ENCODE measurements around the gene PARVA.

PARVA gene

GRCh38 chr11:12377106-12377823, at the start of gene PARVA:
Gene PARVA, plus strand, starts transcription at chr11:12377571. Its CDS starts 77 bp downstream, at chr11:12377648.
- H3K4me1 ChIP-seq (ENCODE audit: control insufficient read depth in 5 of 5, insufficient read depth in 5 of 5, low read length in 5 of 5) = peaks cover 8 to 38% (median 30%) of the 10 kb centered on the region in 5 donors
- peaks cover 0 to 13% (median 6%) of the 10 kb centered on the region in 5 donors for H3K36me3 ChIP-seq (ENCODE audit: control insufficient read depth in 5 of 5, insufficient read depth in 5 of 5, low read length in 5 of 5)
- no peaks in the 10 kb centered on the region for H3K27me3 ChIP-seq (ENCODE audit: control insufficient read depth in 5 of 5, insufficient read depth in 4 of 5, low read length in 5 of 5)
- H3K27ac ChIP-seq (ENCODE audit: low read depth, low read length) = peak within 1 kb of the TSS; percentile 89
- H3K9ac ChIP-seq (ENCODE audit: low read length in 5 of 5) = peak within 1 kb of the TSS; percentile 62 to 85 (median 78)
- H3K9me3 ChIP-seq (ENCODE audit: control insufficient read depth in 5 of 5, low read length in 5 of 5) = no peaks in the 10 kb centered on the region
- peak within 1 kb of the TSS; percentile 67 to 91 (median 78) for H3K4me3 ChIP-seq (ENCODE audit: low read depth in 1 of 5, low read length in 5 of 5)

GRCh38 chr11:12329169-12329568, 48.2 kb upstream of the PARVA start:
- H3K27ac ChIP-seq (ENCODE audit: low read depth, low read length) = no peak overlapping the region

GRCh38 chr11:12329797-12330196, 47.6 kb upstream of the PARVA start:
- H3K4me3 ChIP-seq (ENCODE audit: low read depth in 1 of 5, low read length in 5 of 5) = no peak overlapping the region
- H3K27ac ChIP-seq (ENCODE audit: low read depth, low read length) = no peak overlapping the region
- no peaks in the 10 kb centered on the region for H3K36me3 ChIP-seq (ENCODE audit: control insufficient read depth in 5 of 5, insufficient read depth in 5 of 5, low read length in 5 of 5)
- peaks cover 0 to 4% (median 0%) of the 10 kb centered on the region in 5 donors for H3K4me1 ChIP-seq (ENCODE audit: control insufficient read depth in 5 of 5, insufficient read depth in 5 of 5, low read length in 5 of 5)
- no peaks in the 10 kb centered on the region for H3K9me3 ChIP-seq (ENCODE audit: control insufficient read depth in 5 of 5, low read length in 5 of 5)
- H3K27me3 ChIP-seq (ENCODE audit: control insufficient read depth in 5 of 5, insufficient read depth in 4 of 5, low read length in 5 of 5) = no peaks in the 10 kb centered on the region
- no peak overlapping the region for H3K9ac ChIP-seq (ENCODE audit: low read length in 5 of 5)

More at GRCh38 chr11:12329169-12329568, 48.2 kb upstream of the PARVA start:
- H3K9me3 ChIP-seq (ENCODE audit: control insufficient read depth in 5 of 5, low read length in 5 of 5) = no peaks in the 10 kb centered on the region
- no peak overlapping the region for H3K4me3 ChIP-seq (ENCODE audit: low read depth in 1 of 5, low read length in 5 of 5)
- H3K9ac ChIP-seq (ENCODE audit: low read length in 5 of 5) = no peak overlapping the region
- H3K36me3 ChIP-seq (ENCODE audit: control insufficient read depth in 5 of 5, insufficient read depth in 5 of 5, low read length in 5 of 5) = no peaks in the 10 kb centered on the region
- peaks cover 0 to 4% (median 0%) of the 10 kb centered on the region in 5 donors for H3K4me1 ChIP-seq (ENCODE audit: control insufficient read depth in 5 of 5, insufficient read depth in 5 of 5, low read length in 5 of 5)
- H3K27me3 ChIP-seq (ENCODE audit: control insufficient read depth in 5 of 5, insufficient read depth in 4 of 5, low read length in 5 of 5) = no peaks in the 10 kb centered on the region

GRCh38 chr11:12330485-12331231, 46.7 kb upstream of the PARVA start:
- Histone ChIP-seq H3K4me3 (ENCODE audit: low read depth in 1 of 5, low read length in 5 of 5) (no peak overlapping the region), H3K27me3 (ENCODE audit: control insufficient read depth in 5 of 5, insufficient read depth in 4 of 5, low read length in 5 of 5) (no peaks in the 10 kb centered on the region), H3K36me3 (ENCODE audit: control insufficient read depth in 5 of 5, insufficient read depth in 5 of 5, low read length in 5 of 5) (no peaks in the 10 kb centered on the region), H3K27ac (ENCODE audit: low read depth, low read length) (no peak overlapping the region), H3K9me3 (ENCODE audit: control insufficient read depth in 5 of 5, low read length in 5 of 5) (no peaks in the 10 kb centered on the region), H3K9ac (ENCODE audit: low read length in 5 of 5) (no peak overlapping the region), H3K4me1 (ENCODE audit: control insufficient read depth in 5 of 5, insufficient read depth in 5 of 5, low read length in 5 of 5) (peaks cover 0 to 4% (median 0%) of the 10 kb centered on the region in 5 donors)

GRCh38 chr11:12331239-12331874, 46.0 kb upstream of the PARVA start:
- H3K36me3 ChIP-seq (ENCODE audit: control insufficient read depth in 5 of 5, insufficient read depth in 5 of 5, low read length in 5 of 5) = no peaks in the 10 kb centered on the region
- no peaks in the 10 kb centered on the region for H3K9me3 ChIP-seq (ENCODE audit: control insufficient read depth in 5 of 5, low read length in 5 of 5)
- H3K27me3 ChIP-seq (ENCODE audit: control insufficient read depth in 5 of 5, insufficient read depth in 4 of 5, low read length in 5 of 5) = no peaks in the 10 kb centered on the region
- H3K9ac ChIP-seq (ENCODE audit: low read length in 5 of 5) = no peak overlapping the region
- H3K27ac ChIP-seq (ENCODE audit: low read depth, low read length) = no peak overlapping the region
- H3K4me3 ChIP-seq (ENCODE audit: low read depth in 1 of 5, low read length in 5 of 5) = no peak overlapping the region
- peaks cover 0 to 4% (median 0%) of the 10 kb centered on the region in 5 donors for H3K4me1 ChIP-seq (ENCODE audit: control insufficient read depth in 5 of 5, insufficient read depth in 5 of 5, low read length in 5 of 5)

- H3K4me3 ChIP-seq (ENCODE audit: low read depth in 1 of 5, low read length in 5 of 5) = no peak overlapping the region
- no peaks in the 10 kb centered on the region for H3K4me1 ChIP-seq (ENCODE audit: control insufficient read depth in 5 of 5, insufficient read depth in 5 of 5, low read length in 5 of 5)
- H3K27ac ChIP-seq (ENCODE audit: low read depth, low read length) = no peak overlapping the region
- no peaks in the 10 kb centered on the region for H3K9me3 ChIP-seq (ENCODE audit: control insufficient read depth in 5 of 5, low read length in 5 of 5)
- H3K27me3 ChIP-seq (ENCODE audit: control insufficient read depth in 5 of 5, insufficient read depth in 4 of 5, low read length in 5 of 5) = no peaks in the 10 kb centered on the region
- no peaks in the 10 kb centered on the region for H3K36me3 ChIP-seq (ENCODE audit: control insufficient read depth in 5 of 5, insufficient read depth in 5 of 5, low read length in 5 of 5)
- H3K9ac ChIP-seq (ENCODE audit: low read length in 5 of 5) = no peak overlapping the region
Measured at GRCh38 chr11:12343526-12343925, 33.8 kb upstream of the PARVA start.

- Histone ChIP-seq H3K27ac (ENCODE audit: low read depth, low read length) (no peak overlapping the region), H3K27me3 (ENCODE audit: control insufficient read depth in 5 of 5, insufficient read depth in 4 of 5, low read length in 5 of 5) (no peaks in the 10 kb centered on the region), H3K36me3 (ENCODE audit: control insufficient read depth in 5 of 5, insufficient read depth in 5 of 5, low read length in 5 of 5) (no peaks in the 10 kb centered on the region), H3K9ac (ENCODE audit: low read length in 5 of 5) (no peak overlapping the region), H3K4me3 (ENCODE audit: low read depth in 1 of 5, low read length in 5 of 5) (no peak overlapping the region), H3K4me1 (ENCODE audit: control insufficient read depth in 5 of 5, insufficient read depth in 5 of 5, low read length in 5 of 5) (peaks cover 0 to 5% (median 0%) of the 10 kb centered on the region in 5 donors), H3K9me3 (ENCODE audit: control insufficient read depth in 5 of 5, low read length in 5 of 5) (no peaks in the 10 kb centered on the region)
Measured at GRCh38 chr11:12353534-12353933, 23.8 kb upstream of the PARVA start.

- Histone ChIP-seq H3K36me3 (ENCODE audit: control insufficient read depth in 5 of 5, insufficient read depth in 5 of 5, low read length in 5 of 5) (no peaks in the 10 kb centered on the region), H3K9ac (ENCODE audit: low read length in 5 of 5) (no peak overlapping the region), H3K27ac (ENCODE audit: low read depth, low read length) (no peak overlapping the region), H3K4me3 (ENCODE audit: low read depth in 1 of 5, low read length in 5 of 5) (no peak overlapping the region), H3K27me3 (ENCODE audit: control insufficient read depth in 5 of 5, insufficient read depth in 4 of 5, low read length in 5 of 5) (no peaks in the 10 kb centered on the region), H3K4me1 (ENCODE audit: control insufficient read depth in 5 of 5, insufficient read depth in 5 of 5, low read length in 5 of 5) (peaks cover 0 to 7% (median 0%) of the 10 kb centered on the region in 5 donors), H3K9me3 (ENCODE audit: control insufficient read depth in 5 of 5, low read length in 5 of 5) (no peaks in the 10 kb centered on the region)
Measured at GRCh38 chr11:12354750-12355545, 22.4 kb upstream of the PARVA start.

GRCh38 chr11:12356944-12357655, 20.3 kb upstream of the PARVA start:
- Histone ChIP-seq H3K9ac (ENCODE audit: low read length in 5 of 5) (no peak overlapping the region), H3K27me3 (ENCODE audit: control insufficient read depth in 5 of 5, insufficient read depth in 4 of 5, low read length in 5 of 5) (no peaks in the 10 kb centered on the region), H3K4me3 (ENCODE audit: low read depth in 1 of 5, low read length in 5 of 5) (no peak overlapping the region), H3K4me1 (ENCODE audit: control insufficient read depth in 5 of 5, insufficient read depth in 5 of 5, low read length in 5 of 5) (peaks cover 0 to 13% (median 0%) of the 10 kb centered on the region in 5 donors), H3K9me3 (ENCODE audit: control insufficient read depth in 5 of 5, low read length in 5 of 5) (no peaks in the 10 kb centered on the region), H3K36me3 (ENCODE audit: control insufficient read depth in 5 of 5, insufficient read depth in 5 of 5, low read length in 5 of 5) (no peaks in the 10 kb centered on the region), H3K27ac (ENCODE audit: low read depth, low read length) (no peak overlapping the region)

All from subcutaneous abdominal adipose tissue (tissue), 5 donors.